Ishikawa (cell line): ENCODE results near the gene RELN.

Experiments used
- CREB1 ChIP-seq: IDR thresholded peaks from 2 replicates; pipeline ENCODE4 v1.6.1; 2012; ENCODE audit warnings: low read depth
- RAD21 ChIP-seq: IDR thresholded peaks from 2 replicates; pipeline ENCODE4 v1.6.1; 2012; ENCODE audit warnings: low read depth
- ZBTB7A ChIP-seq: IDR thresholded peaks from 2 replicates; pipeline ENCODE4 v1.6.1; 2012; ENCODE audit warnings: low read depth

- TF ChIP-seq RAD21, result no peak
- TF ChIP-seq CREB1, result no peak
- TF ChIP-seq ZBTB7A, result no peak
Measured at GRCh38 chr7:103922407-103922806, 67.1 kb downstream of the RELN start.
